ENCODE results near the gene URGCP.

The URGCP gene

GRCh38 chr7:43906331-43907010, at the start of gene URGCP:
Gene URGCP, minus strand, starts transcription at chr7:43906596. Its CDS starts 21 bp downstream, at chr7:43906575.
- DNase-seq: peak; percentile 31 to 38

- peak in 1 of 2 experiments; percentile 15 for DNase-seq
Measured at GRCh38 chr7:43956027-43956426, 49.6 kb upstream of the URGCP start.

GRCh38 chr7:43954524-43955228, 48.3 kb upstream of the URGCP start:
- peak; percentile 54 to 57 for DNase-seq

GRCh38 chr7:43953071-43953470, 46.7 kb upstream of the URGCP start:
- no peak for DNase-seq

GRCh38 chr7:43952028-43952427, 45.6 kb upstream of the URGCP start:
- no peak for DNase-seq

- no peak for DNase-seq
Measured at GRCh38 chr7:43944286-43944685, 37.9 kb upstream of the URGCP start.

GRCh38 chr7:43943417-43944187, 37.2 kb upstream of the URGCP start:
- no peak for DNase-seq

GRCh38 chr7:43942997-43943396, 36.6 kb upstream of the URGCP start:
- no peak for DNase-seq

GRCh38 chr7:43942250-43942649, 35.9 kb upstream of the URGCP start:
- no peak for DNase-seq

GRCh38 chr7:43938892-43939482, 32.6 kb upstream of the URGCP start:
- DNase-seq: no peak

- DNase-seq: no peak
Measured at GRCh38 chr7:43937444-43937843, 31.0 kb upstream of the URGCP start.

GRCh38 chr7:43933902-43934560, 27.6 kb upstream of the URGCP start:
- DNase-seq: no peak

- DNase-seq: no peak
Measured at GRCh38 chr7:43931346-43931745, 24.9 kb upstream of the URGCP start.

GRCh38 chr7:43929529-43930457, 23.4 kb upstream of the URGCP start:
- DNase-seq: no peak

- no peak for DNase-seq
Measured at GRCh38 chr7:43927810-43928209, 21.4 kb upstream of the URGCP start.

- no peak for DNase-seq
Measured at GRCh38 chr7:43926798-43927123, 20.4 kb upstream of the URGCP start.

- peak; percentile 90 to 92 for DNase-seq
Measured at GRCh38 chr7:43925984-43926797, 19.8 kb upstream of the URGCP start, which contains the start of gene UBE2D4. Gene UBE2D4, plus strand, starts transcription at chr7:43926436. Its CDS starts 97 bp downstream, at chr7:43926533.

- DNase-seq: no peak
Measured at GRCh38 chr7:43922726-43923125, 16.3 kb upstream of the URGCP start.

GRCh38 chr7:43921423-43921822, 15.0 kb upstream of the URGCP start:
- DNase-seq: no peak

- DNase-seq: no peak
Measured at GRCh38 chr7:43915907-43916306, 9.5 kb upstream of the URGCP start.

- no peak for DNase-seq
Measured at GRCh38 chr7:43914795-43915194, 8.4 kb upstream of the URGCP start.

Measured in SHP77 (cell line).